Measurements from ENCODE around the gene LAMA2. TPM values are rescaled to one million over a fixed set of nuclear protein-coding genes. Genes with fewer than 3 reads are reported as not detected.

LAMA2 gene
- total and polyA plus RNA-seq, 2 experiments from 2014 or later, result 11.1 to 57.5 TPM

DNA sequence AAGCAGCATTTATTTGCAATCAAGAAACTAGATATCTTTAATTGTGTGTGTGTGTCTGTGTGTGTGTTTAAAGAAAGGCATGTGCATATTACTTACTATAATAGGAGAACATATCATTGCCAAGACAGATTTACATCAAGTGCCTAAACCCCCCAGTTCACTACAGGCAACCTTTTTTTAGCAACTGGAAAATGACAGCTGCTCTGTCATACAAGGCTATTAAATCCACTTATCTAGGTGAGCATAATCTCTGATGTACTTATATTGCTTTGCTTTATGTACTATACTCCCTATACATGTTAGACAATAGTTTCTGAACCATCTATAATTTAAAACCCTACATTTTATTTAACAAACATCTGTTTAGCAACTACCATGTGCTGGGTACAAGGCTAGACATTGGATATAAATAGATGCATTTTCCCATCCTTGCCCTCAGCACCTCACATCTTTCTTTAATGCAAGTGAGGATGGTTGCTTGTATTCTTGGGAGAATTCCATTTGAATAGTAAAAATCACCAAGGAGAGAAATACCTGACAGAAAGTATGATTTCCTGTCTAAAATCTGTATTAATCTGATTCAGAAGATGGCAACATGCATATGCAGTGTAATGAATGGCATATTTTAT, 398.3 kb downstream of the LAMA2 start:
- H3K4me3 ChIP-seq, result no peak overlapping the region
- TF ChIP-seq, protein P1, sequence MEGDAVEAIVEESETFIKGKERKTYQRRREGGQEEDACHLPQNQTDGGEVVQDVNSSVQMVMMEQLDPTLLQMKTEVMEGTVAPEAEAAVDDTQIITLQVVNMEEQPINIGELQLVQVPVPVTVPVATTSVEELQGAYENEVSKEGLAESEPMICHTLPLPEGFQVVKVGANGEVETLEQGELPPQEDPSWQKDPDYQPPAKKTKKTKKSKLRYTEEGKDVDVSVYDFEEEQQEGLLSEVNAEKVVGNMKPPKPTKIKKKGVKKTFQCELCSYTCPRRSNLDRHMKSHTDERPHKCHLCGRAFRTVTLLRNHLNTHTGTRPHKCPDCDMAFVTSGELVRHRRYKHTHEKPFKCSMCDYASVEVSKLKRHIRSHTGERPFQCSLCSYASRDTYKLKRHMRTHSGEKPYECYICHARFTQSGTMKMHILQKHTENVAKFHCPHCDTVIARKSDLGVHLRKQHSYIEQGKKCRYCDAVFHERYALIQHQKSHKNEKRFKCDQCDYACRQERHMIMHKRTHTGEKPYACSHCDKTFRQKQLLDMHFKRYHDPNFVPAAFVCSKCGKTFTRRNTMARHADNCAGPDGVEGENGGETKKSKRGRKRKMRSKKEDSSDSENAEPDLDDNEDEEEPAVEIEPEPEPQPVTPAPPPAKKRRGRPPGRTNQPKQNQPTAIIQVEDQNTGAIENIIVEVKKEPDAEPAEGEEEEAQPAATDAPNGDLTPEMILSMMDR (IDR thresholded peaks at IDR 0.05; ENCODE audit: poor library complexity), result no peak
- TF ChIP-seq EZH2phosphoT487 (IDR thresholded peaks at IDR 0.05; ENCODE audit: low read depth, severe bottlenecking, unreplicated experiment) (no peak), EZH2 (IDR thresholded peaks at IDR 0.05; ENCODE audit: borderline replicate concordance) (no peak)
- H3K9me2 ChIP-seq (replicated peaks; ENCODE audit: insufficient read depth), result no peaks in the 10 kb centered on the region
- no peaks in the 10 kb centered on the region for H3K79me2 ChIP-seq
- no peak for DNase-seq (ENCODE audit: low spot score)
- H3K4me2 ChIP-seq, result no peak overlapping the region
- no peaks in the 10 kb centered on the region for H3K4me1 ChIP-seq (ENCODE audit: insufficient read depth)
- no peaks in the 10 kb centered on the region for H3K36me3 ChIP-seq (replicated peaks; ENCODE audit: insufficient read depth, low read depth)
- H2AFZ ChIP-seq, result no peak overlapping the region
- H4K20me1 ChIP-seq (ENCODE audit: insufficient read depth, poor library complexity, severe bottlenecking), result no peaks in the 10 kb centered on the region
- no peaks in the 10 kb centered on the region for H3K9me3 ChIP-seq (ENCODE audit: low read depth)
- H3K27ac ChIP-seq, result no peak overlapping the region
- no peaks in the 10 kb centered on the region for H3K27me3 ChIP-seq

DNA sequence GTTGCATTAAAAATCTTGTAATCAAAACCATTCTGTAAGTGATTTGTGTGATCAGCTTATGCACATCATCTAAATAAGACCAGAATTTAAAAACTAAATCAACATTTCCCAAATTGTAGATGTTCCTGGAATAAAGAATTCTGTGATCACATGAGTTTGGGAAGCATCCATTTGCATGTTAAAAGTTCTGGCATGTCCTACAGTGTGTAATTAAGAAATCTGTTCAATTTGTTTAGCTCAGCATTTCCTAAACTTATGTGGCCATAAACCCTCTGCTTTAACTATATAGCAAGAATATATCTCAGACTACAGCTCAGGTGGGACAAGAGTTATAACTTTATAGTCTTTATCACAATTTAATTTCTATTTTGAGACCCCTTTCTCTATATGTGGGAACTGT, 399.1 kb downstream of the LAMA2 start:
- Histone ChIP-seq H2AFZ (no peak overlapping the region), H3K36me3 (replicated peaks; ENCODE audit: insufficient read depth, low read depth) (no peaks in the 10 kb centered on the region), H3K27ac (no peak overlapping the region), H4K20me1 (ENCODE audit: insufficient read depth, poor library complexity, severe bottlenecking) (no peaks in the 10 kb centered on the region), H3K4me2 (no peak overlapping the region), H3K9me3 (ENCODE audit: low read depth) (no peaks in the 10 kb centered on the region), H3K4me1 (ENCODE audit: insufficient read depth) (no peaks in the 10 kb centered on the region), H3K79me2 (no peaks in the 10 kb centered on the region), H3K9me2 (replicated peaks; ENCODE audit: insufficient read depth) (no peaks in the 10 kb centered on the region), H3K27me3 (no peaks in the 10 kb centered on the region), H3K4me3 (no peak overlapping the region)
- TF ChIP-seq, protein P1 (IDR thresholded peaks at IDR 0.05; ENCODE audit: poor library complexity), result no peak
- TF ChIP-seq EZH2 (IDR thresholded peaks at IDR 0.05; ENCODE audit: borderline replicate concordance), result no peak
- no peak for DNase-seq (ENCODE audit: low spot score)

DNA sequence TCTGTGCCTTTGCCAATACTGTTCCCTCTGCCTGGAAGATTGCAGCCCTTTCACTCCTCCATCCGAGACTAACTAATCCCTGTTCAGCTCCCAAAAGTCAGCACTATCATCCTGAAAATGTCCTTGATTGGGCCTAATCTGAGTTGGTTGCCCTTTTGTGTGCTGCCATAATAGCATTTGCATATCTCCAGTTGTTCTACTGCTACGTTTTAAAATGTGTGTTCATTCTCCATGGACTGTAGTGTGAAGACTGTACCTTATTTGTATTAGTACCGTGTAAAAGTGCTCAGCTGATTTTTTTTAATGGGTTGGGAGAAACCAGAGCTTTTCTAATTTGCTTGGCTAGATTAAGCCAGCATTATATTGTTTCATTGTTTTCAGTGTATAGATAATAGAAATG, 401.3 kb downstream of the LAMA2 start:
- Histone ChIP-seq H3K9me2 (replicated peaks; ENCODE audit: insufficient read depth) (no peaks in the 10 kb centered on the region), H3K79me2 (no peaks in the 10 kb centered on the region), H3K4me1 (ENCODE audit: insufficient read depth) (no peaks in the 10 kb centered on the region), H3K4me2 (no peak overlapping the region), H3K9me3 (ENCODE audit: low read depth) (no peaks in the 10 kb centered on the region), H3K27me3 (no peaks in the 10 kb centered on the region), H3K27ac (no peak overlapping the region), H3K36me3 (replicated peaks; ENCODE audit: insufficient read depth, low read depth) (no peaks in the 10 kb centered on the region), H3K4me3 (no peak overlapping the region), H2AFZ (no peak overlapping the region), H4K20me1 (ENCODE audit: insufficient read depth, poor library complexity, severe bottlenecking) (no peaks in the 10 kb centered on the region)
- DNase-seq (ENCODE audit: low spot score), result no peak
- TF ChIP-seq EZH2 (IDR thresholded peaks at IDR 0.05; ENCODE audit: borderline replicate concordance) (no peak), EZH2phosphoT487 (IDR thresholded peaks at IDR 0.05; ENCODE audit: low read depth, severe bottlenecking, unreplicated experiment) (no peak)
- TF ChIP-seq, protein P1 (IDR thresholded peaks at IDR 0.05; ENCODE audit: poor library complexity), result no peak
- WGBS (ENCODE audit: low lambda C conversion rate, missing lambda C conversion rate), result 89% methylated on average over 3 of the region's 3 CpGs
